GM19452 (cell line): Measurements from ENCODE around the gene POU2F2.
"Not testable (repeated sequence)": the region's sequence is repeated elsewhere in the genome, so short reads cannot be mapped to it uniquely, and the experiment has no call there.

Source experiments
- ATAC-seq: cut with Tn5 transposase; IDR thresholded peaks from one replicate; pipeline ENCODE4 v1.9.1; 2021; ENCODE audit not compliant: unreplicated experiment

Gene POU2F2

GRCh38 chr19:42065051-42065450 is 67.2 kb downstream of the POU2F2 start:
- ATAC-seq, result no peak

GRCh38 chr19:42064432-42064831 is 67.8 kb downstream of the POU2F2 start:
- no peak for ATAC-seq

- no peak for ATAC-seq
Observed at GRCh38 chr19:42062381-42062780, 69.9 kb downstream of the POU2F2 start.

GRCh38 chr19:42060117-42060516 is 72.1 kb downstream of the POU2F2 start:
- no peak for ATAC-seq

- no peak for ATAC-seq
Observed at GRCh38 chr19:42059196-42059595, 73.0 kb downstream of the POU2F2 start.

GRCh38 chr19:42057846-42058245 is 74.4 kb downstream of the POU2F2 start:
- ATAC-seq, result no peak

- ATAC-seq, result no peak
Observed at GRCh38 chr19:42054205-42054604, 78.0 kb downstream of the POU2F2 start.

GRCh38 chr19:42053037-42053935 is 79.0 kb downstream of the POU2F2 start:
- no peak for ATAC-seq

- no peak for ATAC-seq
Observed at GRCh38 chr19:42052241-42052863, 79.9 kb downstream of the POU2F2 start.

- ATAC-seq, result no peak
Observed at GRCh38 chr19:42051166-42052115, 80.8 kb downstream of the POU2F2 start.

GRCh38 chr19:42048992-42049391 is 83.3 kb downstream of the POU2F2 start:
- ATAC-seq, result no peak

GRCh38 chr19:42045575-42045974 is 86.7 kb downstream of the POU2F2 start:
- no peak for ATAC-seq

- ATAC-seq, result no peak
Observed at GRCh38 chr19:42042455-42043170, 89.6 kb downstream of the POU2F2 start.

- not testable (repeated sequence) for ATAC-seq
Observed at GRCh38 chr19:42040491-42040890, 91.8 kb downstream of the POU2F2 start.

- ATAC-seq, result no peak
Observed at GRCh38 chr19:42040031-42040430, 92.2 kb downstream of the POU2F2 start.

- no peak for ATAC-seq
Observed at GRCh38 chr19:42038666-42039065, 93.6 kb downstream of the POU2F2 start.

- no peak for ATAC-seq
Observed at GRCh38 chr19:42037649-42038048, 94.6 kb downstream of the POU2F2 start.
